ENCODE results near the gene PTPRN2.

DNA sequence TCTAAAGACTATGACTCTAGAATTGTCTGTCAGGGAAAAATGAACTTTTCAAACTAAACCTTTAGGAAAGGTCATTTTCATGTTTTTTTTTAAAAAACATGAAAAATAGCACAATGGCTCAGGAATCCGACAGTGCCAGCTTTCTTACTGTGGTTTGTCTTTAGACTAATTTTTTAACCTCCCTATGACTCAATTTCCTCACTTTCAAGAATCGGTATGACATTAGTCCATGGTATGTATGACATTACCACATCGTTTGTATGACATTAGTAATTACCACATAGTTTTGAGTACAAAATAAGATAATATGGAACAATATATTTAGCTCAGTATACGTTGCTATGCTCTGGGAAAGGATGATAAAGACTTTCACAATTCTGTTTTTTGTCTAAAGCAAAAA, 383.2 kb downstream of the PTPRN2 start:
- TF ChIP-seq, protein P1, sequence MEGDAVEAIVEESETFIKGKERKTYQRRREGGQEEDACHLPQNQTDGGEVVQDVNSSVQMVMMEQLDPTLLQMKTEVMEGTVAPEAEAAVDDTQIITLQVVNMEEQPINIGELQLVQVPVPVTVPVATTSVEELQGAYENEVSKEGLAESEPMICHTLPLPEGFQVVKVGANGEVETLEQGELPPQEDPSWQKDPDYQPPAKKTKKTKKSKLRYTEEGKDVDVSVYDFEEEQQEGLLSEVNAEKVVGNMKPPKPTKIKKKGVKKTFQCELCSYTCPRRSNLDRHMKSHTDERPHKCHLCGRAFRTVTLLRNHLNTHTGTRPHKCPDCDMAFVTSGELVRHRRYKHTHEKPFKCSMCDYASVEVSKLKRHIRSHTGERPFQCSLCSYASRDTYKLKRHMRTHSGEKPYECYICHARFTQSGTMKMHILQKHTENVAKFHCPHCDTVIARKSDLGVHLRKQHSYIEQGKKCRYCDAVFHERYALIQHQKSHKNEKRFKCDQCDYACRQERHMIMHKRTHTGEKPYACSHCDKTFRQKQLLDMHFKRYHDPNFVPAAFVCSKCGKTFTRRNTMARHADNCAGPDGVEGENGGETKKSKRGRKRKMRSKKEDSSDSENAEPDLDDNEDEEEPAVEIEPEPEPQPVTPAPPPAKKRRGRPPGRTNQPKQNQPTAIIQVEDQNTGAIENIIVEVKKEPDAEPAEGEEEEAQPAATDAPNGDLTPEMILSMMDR (IDR thresholded peaks at IDR 0.05): no peak
- TF ChIP-seq POLR2A (IDR thresholded peaks at IDR 0.05): no peak
